ENCODE data around the gene RPS6KB2. TPM values are rescaled to one million over a fixed set of nuclear protein-coding genes. Genes with fewer than 3 reads are reported as not detected.
"Not testable (repeated sequence)": the region's sequence is repeated elsewhere in the genome, so short reads cannot be mapped to it uniquely, and the experiment has no call there.

Gene RPS6KB2
- total RNA-seq, 2 donors from 2014 or later = 64.3 to 68.8 TPM

GRCh38 chr11:67463186-67463585 lies 34.9 kb downstream of the RPS6KB2 start:
- H3K9me3 Mint-ChIP-seq = no peaks in the 10 kb centered on the region
- DNase-seq (ENCODE audit: low spot score in 2 of 2) (no peak), ATAC-seq (no peak)
- peaks cover 7 to 11% of the 10 kb centered on the region in 2 donors for H3K36me3 Mint-ChIP-seq
- no peak overlapping the region for H3K27ac Mint-ChIP-seq

GRCh38 chr11:67463680-67464410 lies 35.6 kb downstream of the RPS6KB2 start:
- ATAC-seq (no peak), DNase-seq (ENCODE audit: low spot score in 2 of 2) (peak in 1 of 2 donors; percentile 56)
- peak overlapping the region; percentile 81 to 97 for H3K27ac Mint-ChIP-seq
- peaks cover 7 to 15% of the 10 kb centered on the region in 2 donors for H3K36me3 Mint-ChIP-seq
- no peaks in the 10 kb centered on the region for H3K9me3 Mint-ChIP-seq

- Mint-ChIP-seq H3K36me3 (peaks cover 7 to 15% of the 10 kb centered on the region in 2 donors), H3K9me3 (no peaks in the 10 kb centered on the region), H3K27ac (peak overlapping the region; percentile 81 to 97)
- DNase-seq (ENCODE audit: low spot score in 2 of 2) (peak; percentile 91 to 92), ATAC-seq (peak; percentile 81 to 86)
Measured at GRCh38 chr11:67464411-67465188, 36.3 kb downstream of the RPS6KB2 start.

- DNase-seq (ENCODE audit: low spot score in 2 of 2) = no peak
- Mint-ChIP-seq H3K9me3 (no peaks in the 10 kb centered on the region), H3K27ac (peak overlapping the region in 1 of 2 donors; percentile 97), H3K36me3 (peaks cover 7 to 15% of the 10 kb centered on the region in 2 donors)
- no peak for ATAC-seq
Measured at GRCh38 chr11:67465189-67465510, 36.9 kb downstream of the RPS6KB2 start.

- Mint-ChIP-seq H3K36me3 (peaks cover 7 to 15% of the 10 kb centered on the region in 2 donors), H3K27ac (peak overlapping the region in 1 of 2 donors; percentile 97)
- ATAC-seq; H3K9me3 Mint-ChIP-seq; DNase-seq (ENCODE audit: low spot score in 2 of 2): not testable (repeated sequence)
Measured at GRCh38 chr11:67465530-67465929, 37.2 kb downstream of the RPS6KB2 start.

GRCh38 chr11:67466367-67466766 lies 38.1 kb downstream of the RPS6KB2 start:
- H3K27ac Mint-ChIP-seq = no peak overlapping the region
- ATAC-seq = no peak

GRCh38 chr11:67466962-67467771 lies 38.9 kb downstream of the RPS6KB2 start:
- Mint-ChIP-seq H3K27ac (peak overlapping the region; percentile 82 to 97), H3K9me3 (no peaks in the 10 kb centered on the region), H3K36me3 (peaks cover 7 to 15% of the 10 kb centered on the region in 2 donors)
- DNase-seq (ENCODE audit: low spot score in 2 of 2) (no peak), ATAC-seq (no peak)

More at GRCh38 chr11:67466367-67466766, 38.1 kb downstream of the RPS6KB2 start:
- Mint-ChIP-seq H3K9me3 (no peaks in the 10 kb centered on the region), H3K36me3 (peaks cover 7 to 15% of the 10 kb centered on the region in 2 donors)
- no peak for DNase-seq (ENCODE audit: low spot score in 2 of 2)

- H3K9me3 Mint-ChIP-seq = no peaks in the 10 kb centered on the region
- DNase-seq (ENCODE audit: low spot score in 2 of 2) (no peak), ATAC-seq (no peak)
- peak overlapping the region; percentile 82 to 97 for H3K27ac Mint-ChIP-seq
- H3K36me3 Mint-ChIP-seq = peaks cover 7 to 15% of the 10 kb centered on the region in 2 donors
Measured at GRCh38 chr11:67468056-67468455, 39.8 kb downstream of the RPS6KB2 start.

- DNase-seq (ENCODE audit: low spot score in 2 of 2) (no peak), ATAC-seq (peak in 1 of 2 donors; percentile 1)
- H3K27ac Mint-ChIP-seq = peak overlapping the region; percentile 82 to 97
- H3K9me3 Mint-ChIP-seq = no peaks in the 10 kb centered on the region
- H3K36me3 Mint-ChIP-seq = peaks cover 7 to 15% of the 10 kb centered on the region in 2 donors
Measured at GRCh38 chr11:67468456-67468758, 40.1 kb downstream of the RPS6KB2 start.

GRCh38 chr11:67468759-67469507 lies 40.6 kb downstream of the RPS6KB2 start, which contains the start of gene TMEM134:
Gene TMEM134 (minus strand): TSS chr11:67469251. CDS start chr11:67469192, 59 bp downstream.
- ATAC-seq = peak; percentile 82 to 84
- Mint-ChIP-seq H3K27ac (peak within 1 kb of the TSS; percentile 82 to 97), H3K36me3 (peaks cover 7 to 15% of the 10 kb centered on the region in 2 donors), H3K9me3 (no peaks in the 10 kb centered on the region)
- peak; percentile 90 to 92 for DNase-seq (ENCODE audit: low spot score in 2 of 2)

- peaks cover 7 to 15% of the 10 kb centered on the region in 2 donors for H3K36me3 Mint-ChIP-seq
- H3K9me3 Mint-ChIP-seq = no peaks in the 10 kb centered on the region
- peak overlapping the region; percentile 82 to 93 for H3K27ac Mint-ChIP-seq
- ATAC-seq = no peak
- DNase-seq (ENCODE audit: low spot score in 2 of 2) = no peak
Measured at GRCh38 chr11:67469508-67469811, 41.2 kb downstream of the RPS6KB2 start.

- H3K9me3 Mint-ChIP-seq = no peaks in the 10 kb centered on the region
- H3K36me3 Mint-ChIP-seq = peaks cover 2 to 8% of the 10 kb centered on the region in 2 donors
- peak overlapping the region; percentile 16 to 82 for H3K27ac Mint-ChIP-seq
- ATAC-seq (no peak), DNase-seq (ENCODE audit: low spot score in 2 of 2) (no peak)
Measured at GRCh38 chr11:67470337-67471002, 42.2 kb downstream of the RPS6KB2 start.

- H3K9me3 Mint-ChIP-seq = no peaks in the 10 kb centered on the region
- no peak for ATAC-seq
- peaks cover 0 to 6% of the 10 kb centered on the region in 2 donors for H3K36me3 Mint-ChIP-seq
- no peak for DNase-seq (ENCODE audit: low spot score in 2 of 2)
- no peak overlapping the region for H3K27ac Mint-ChIP-seq
Measured at GRCh38 chr11:67472882-67473281, 44.6 kb downstream of the RPS6KB2 start.

GRCh38 chr11:67476692-67477091 lies 48.4 kb downstream of the RPS6KB2 start:
- not testable (repeated sequence) for H3K36me3 Mint-ChIP-seq; ATAC-seq; H3K9me3 Mint-ChIP-seq; DNase-seq (ENCODE audit: low spot score in 2 of 2); H3K27ac Mint-ChIP-seq

GRCh38 chr11:67477344-67478050 lies 49.2 kb downstream of the RPS6KB2 start:
- not testable (repeated sequence) for H3K36me3 Mint-ChIP-seq; H3K27ac Mint-ChIP-seq; H3K9me3 Mint-ChIP-seq; ATAC-seq; DNase-seq (ENCODE audit: low spot score in 2 of 2)

Data from activated naive CD4-positive, alpha-beta T cell treated with anti-CD3 and anti-CD28 coated beads, Interleukin-2, amount 50 U/mL, for 72 hours (primary cell).